Mesothelial cell of epicardium (in vitro differentiated cells): Measurements from ENCODE around the gene CDH15. TPM values are rescaled to one million over a fixed set of nuclear protein-coding genes. Genes with fewer than 3 reads are reported as not detected.

Source experiments
- DNase-seq, 2 experiments: peaks; one replicate each; pipeline ENCODE4 v3.0.0; 2021; ENCODE audit warnings: low spot score in 2 of 2; ENCODE audit not compliant: unreplicated experiment in 2 of 2
- H3K27ac Mint-ChIP-seq: 2 replicates; pipeline ENCODE4 v1.8.0; 2021; ENCODE audit warnings: mixed read lengths
- H3K27me3 Mint-ChIP-seq: 2 replicates; pipeline ENCODE4 v1.8.0; 2021; ENCODE audit warnings: low read depth, mixed read lengths
- H3K36me3 Mint-ChIP-seq: 2 replicates; pipeline ENCODE4 v1.8.0; 2021; ENCODE audit warnings: mixed read lengths
- H3K4me1 Mint-ChIP-seq: 2 replicates; pipeline ENCODE4 v1.8.0; 2021; ENCODE audit warnings: mixed read lengths
- H3K4me3 Mint-ChIP-seq: 2 replicates; pipeline ENCODE4 v1.8.0; 2021; ENCODE audit warnings: mild to moderate bottlenecking, moderate library complexity, mixed read lengths
- H3K9me3 Mint-ChIP-seq: 2 replicates; pipeline ENCODE4 v1.8.0; 2021; ENCODE audit warnings: mixed read lengths
- total RNA-seq: library from RNA; stranded (reverse); gene quantifications from 3 replicates; pipeline ENCODE4 v1.2.1, GENCODE V29; 2021
- TF ChIP-seq, protein P1 (sequence below): fragments of 200-600 bp; sonication (generic); IDR thresholded peaks from one replicate; pipeline ENCODE4 v1.5.0; 2021; ENCODE audit warnings: antibody characterized with exemption; ENCODE audit not compliant: unreplicated experiment

Gene CDH15
- total RNA-seq, 1 donor from 2014 or later = 0.18 TPM

DNA sequence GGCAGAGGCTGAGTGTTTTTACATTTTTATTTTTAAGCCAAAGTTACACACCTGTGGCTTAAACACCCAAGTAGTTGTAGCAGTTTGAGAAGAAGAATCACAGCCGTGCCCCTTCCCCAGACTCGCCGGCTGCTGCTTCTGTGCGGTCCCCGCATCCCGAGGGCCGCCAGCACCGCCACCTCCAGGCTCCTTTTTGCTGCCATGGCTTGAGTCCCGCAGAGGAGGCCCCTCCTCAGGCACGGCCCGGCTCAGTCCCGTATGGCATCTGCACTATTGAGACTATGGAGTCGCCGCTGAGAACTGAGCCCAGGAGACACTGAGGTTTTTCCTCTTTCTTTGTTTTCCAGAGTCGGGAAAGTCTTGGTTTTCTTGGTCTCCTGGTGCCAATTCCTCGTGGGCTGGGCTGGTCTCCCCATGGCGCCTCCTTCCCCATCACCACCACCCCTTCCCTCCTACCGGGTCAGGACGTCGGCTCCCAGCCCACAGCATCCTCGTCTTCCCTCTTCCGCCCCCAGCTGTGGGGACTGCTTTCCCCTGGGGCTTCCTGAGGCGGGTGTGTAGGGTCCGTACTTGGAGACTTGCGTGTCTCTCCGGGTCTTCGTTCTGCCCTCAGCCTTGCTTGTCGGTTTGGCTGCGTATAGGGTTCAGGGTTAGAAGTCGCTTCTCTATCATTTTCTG is 32.6 kb upstream of the CDH15 start:
- Mint-ChIP-seq H3K4me3 (no peak overlapping the region), H3K36me3 (peaks cover 10% of the 10 kb centered on the region), H3K27ac (no peak overlapping the region), H3K9me3 (no peaks in the 10 kb centered on the region), H3K4me1 (no peaks in the 10 kb centered on the region), H3K27me3 (no peaks in the 10 kb centered on the region)
- DNase-seq = no peak
- TF ChIP-seq, protein P1, sequence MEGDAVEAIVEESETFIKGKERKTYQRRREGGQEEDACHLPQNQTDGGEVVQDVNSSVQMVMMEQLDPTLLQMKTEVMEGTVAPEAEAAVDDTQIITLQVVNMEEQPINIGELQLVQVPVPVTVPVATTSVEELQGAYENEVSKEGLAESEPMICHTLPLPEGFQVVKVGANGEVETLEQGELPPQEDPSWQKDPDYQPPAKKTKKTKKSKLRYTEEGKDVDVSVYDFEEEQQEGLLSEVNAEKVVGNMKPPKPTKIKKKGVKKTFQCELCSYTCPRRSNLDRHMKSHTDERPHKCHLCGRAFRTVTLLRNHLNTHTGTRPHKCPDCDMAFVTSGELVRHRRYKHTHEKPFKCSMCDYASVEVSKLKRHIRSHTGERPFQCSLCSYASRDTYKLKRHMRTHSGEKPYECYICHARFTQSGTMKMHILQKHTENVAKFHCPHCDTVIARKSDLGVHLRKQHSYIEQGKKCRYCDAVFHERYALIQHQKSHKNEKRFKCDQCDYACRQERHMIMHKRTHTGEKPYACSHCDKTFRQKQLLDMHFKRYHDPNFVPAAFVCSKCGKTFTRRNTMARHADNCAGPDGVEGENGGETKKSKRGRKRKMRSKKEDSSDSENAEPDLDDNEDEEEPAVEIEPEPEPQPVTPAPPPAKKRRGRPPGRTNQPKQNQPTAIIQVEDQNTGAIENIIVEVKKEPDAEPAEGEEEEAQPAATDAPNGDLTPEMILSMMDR = no peak

DNA sequence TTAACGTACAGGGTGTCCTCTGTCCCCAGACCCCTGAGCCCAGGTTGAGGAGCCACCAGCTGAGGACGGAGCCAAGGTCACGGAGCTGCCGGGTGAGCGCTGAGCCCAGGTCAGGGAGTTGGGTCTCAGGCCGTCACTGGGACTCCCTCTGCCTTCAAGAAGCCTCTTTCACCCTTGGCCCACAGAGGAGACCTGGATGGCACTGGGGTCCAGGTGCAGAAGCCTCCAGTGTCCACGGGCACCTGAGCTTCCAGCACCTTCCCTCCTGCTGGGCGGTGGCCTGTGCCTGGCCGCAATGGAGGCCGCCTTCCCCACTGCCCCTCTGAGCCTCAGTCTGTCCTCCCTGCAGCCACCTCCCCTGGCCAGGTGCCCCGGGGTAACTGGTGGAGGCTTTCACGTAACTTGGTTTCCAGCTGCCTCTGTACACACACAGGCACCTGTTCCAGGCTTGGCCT is 31.6 kb upstream of the CDH15 start:
- Mint-ChIP-seq H3K27me3 (no peaks in the 10 kb centered on the region), H3K4me1 (no peaks in the 10 kb centered on the region), H3K36me3 (peaks cover 7% of the 10 kb centered on the region), H3K27ac (no peak overlapping the region), H3K4me3 (no peak overlapping the region), H3K9me3 (no peaks in the 10 kb centered on the region)
- no peak for DNase-seq
- TF ChIP-seq, protein P1 = no peak

DNA sequence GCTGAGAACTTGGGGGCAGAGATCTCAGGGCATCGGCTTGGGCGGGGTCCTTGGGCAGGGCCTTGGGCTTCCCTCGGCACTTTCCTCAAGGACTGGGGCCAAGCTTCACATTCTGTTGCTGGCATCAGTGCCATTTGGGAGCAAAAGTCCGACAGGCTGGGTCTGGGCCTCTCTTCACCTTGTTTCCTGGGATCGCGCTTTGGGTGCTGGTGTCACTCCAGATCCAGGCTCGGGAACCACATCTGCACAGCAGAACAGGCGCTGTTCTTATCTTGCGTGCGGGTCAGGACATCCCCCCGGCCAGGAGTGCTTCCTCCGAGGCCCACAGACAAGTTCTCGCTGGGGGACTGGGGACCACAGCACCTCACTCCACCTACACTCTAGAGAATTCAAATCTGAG is 31.1 kb upstream of the CDH15 start:
- no peaks in the 10 kb centered on the region for H3K27me3 Mint-ChIP-seq
- peaks cover 7% of the 10 kb centered on the region for H3K36me3 Mint-ChIP-seq
- no peak overlapping the region for H3K4me3 Mint-ChIP-seq
- TF ChIP-seq, protein P1 = no peak
- H3K27ac Mint-ChIP-seq = no peak overlapping the region
- H3K4me1 Mint-ChIP-seq = no peaks in the 10 kb centered on the region
- DNase-seq = no peak
- H3K9me3 Mint-ChIP-seq = no peaks in the 10 kb centered on the region

DNA sequence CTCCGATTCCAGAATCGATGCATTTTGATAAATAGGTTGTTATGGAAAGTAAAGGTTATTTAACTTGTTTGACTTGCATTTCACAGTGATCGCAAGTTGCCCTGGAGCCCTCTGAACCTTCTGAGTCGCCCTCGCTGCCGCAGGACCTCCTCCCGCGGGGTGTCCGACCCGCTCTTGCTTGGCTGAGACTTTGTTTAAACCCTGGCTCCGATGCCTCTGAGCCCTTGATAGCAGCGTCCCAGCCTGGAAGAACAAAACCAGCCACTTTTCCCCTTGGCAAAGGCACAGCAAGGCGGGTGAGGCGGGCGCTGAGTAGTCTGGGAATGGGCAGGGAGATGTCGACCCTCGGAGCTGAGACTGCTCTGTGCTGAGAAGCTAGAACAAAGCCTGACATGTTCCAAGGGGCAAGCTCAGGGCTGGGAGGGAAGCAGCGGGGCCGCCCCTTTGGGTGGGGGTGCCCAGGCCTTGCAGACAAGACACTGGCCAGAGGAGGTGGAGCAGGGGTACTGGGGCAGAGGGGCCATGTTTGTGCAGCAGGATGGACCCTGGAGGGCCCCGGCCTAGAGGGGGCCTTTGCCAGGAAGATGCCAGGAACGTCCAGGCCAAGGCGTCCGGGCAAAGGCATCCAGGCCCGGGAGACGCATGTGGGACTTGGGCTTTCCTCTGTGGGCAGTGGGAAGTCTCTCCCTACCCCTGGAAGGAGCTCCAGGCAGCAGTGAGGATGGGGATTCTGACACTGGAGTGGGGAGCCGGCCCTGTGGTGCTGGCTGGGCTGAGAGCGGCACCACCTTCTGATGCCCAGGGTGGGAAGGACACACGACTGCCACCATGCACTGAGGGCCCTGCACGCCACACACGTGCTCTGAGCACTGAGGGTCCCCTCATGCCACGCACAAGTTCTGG is 30.3 kb upstream of the CDH15 start:
- H3K27me3 Mint-ChIP-seq = no peaks in the 10 kb centered on the region
- DNase-seq = no peak
- no peaks in the 10 kb centered on the region for H3K9me3 Mint-ChIP-seq
- TF ChIP-seq, protein P1 = no peak
- H3K4me1 Mint-ChIP-seq = no peaks in the 10 kb centered on the region
- H3K36me3 Mint-ChIP-seq = peaks cover 5% of the 10 kb centered on the region
- no peak overlapping the region for H3K27ac Mint-ChIP-seq
- H3K4me3 Mint-ChIP-seq = no peak overlapping the region

DNA sequence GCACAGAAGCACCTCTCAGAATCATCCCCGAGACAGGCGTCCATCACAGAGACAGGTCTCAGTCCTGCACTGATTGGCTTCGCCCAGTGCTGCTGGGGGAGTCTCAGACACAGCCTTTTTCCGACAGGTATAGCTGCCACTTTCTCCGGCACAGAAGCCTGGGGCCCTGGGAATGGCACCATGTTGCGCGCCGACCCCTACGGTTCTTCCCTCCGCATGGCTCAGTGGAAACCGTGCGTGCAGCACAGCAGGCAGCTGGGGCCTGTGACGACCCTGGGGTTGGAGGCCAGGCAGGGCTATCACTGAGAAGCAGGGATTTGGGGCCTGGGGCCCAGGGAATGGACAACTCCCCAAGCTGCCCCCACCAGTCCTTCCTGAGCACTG is 29.7 kb upstream of the CDH15 start:
- no peaks in the 10 kb centered on the region for H3K27me3 Mint-ChIP-seq
- TF ChIP-seq, protein P1 = no peak
- H3K4me1 Mint-ChIP-seq = no peaks in the 10 kb centered on the region
- H3K4me3 Mint-ChIP-seq = no peak overlapping the region
- H3K27ac Mint-ChIP-seq = no peak overlapping the region
- no peak for DNase-seq
- peaks cover 10% of the 10 kb centered on the region for H3K36me3 Mint-ChIP-seq
- no peaks in the 10 kb centered on the region for H3K9me3 Mint-ChIP-seq
